ENCODE data around the gene TSEN2. TPM values are rescaled to one million over a fixed set of nuclear protein-coding genes. Genes with fewer than 3 reads are reported as not detected.
"Not testable (repeated sequence)": the region's sequence is repeated elsewhere in the genome, so short reads cannot be mapped to it uniquely, and the experiment has no call there.

Gene TSEN2
- polyA plus RNA-seq, 4 donors, result 16.9 to 36.5 (median 25.7) TPM

DNA sequence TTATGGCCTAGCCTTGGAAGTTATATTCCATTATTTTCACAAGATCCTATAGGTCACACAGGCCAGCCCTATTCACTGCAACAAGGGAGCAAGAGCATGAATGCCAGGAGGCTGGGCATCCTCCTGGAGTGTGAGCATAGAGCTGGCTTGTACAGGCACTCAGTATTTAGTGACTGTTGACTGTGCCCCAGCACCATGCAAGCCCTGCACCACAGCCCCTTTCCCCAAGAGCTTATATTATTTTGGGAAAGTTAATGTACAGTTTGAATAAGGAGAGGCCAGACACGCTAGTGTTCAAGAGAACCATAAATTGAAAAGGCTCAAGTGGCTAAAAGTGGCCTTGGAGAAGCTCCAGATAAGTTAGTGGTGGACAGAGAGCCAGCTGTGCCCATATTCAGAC, 32.3 kb upstream of the TSEN2 start:
- DNase-seq (ENCODE audit: low read depth in 4 of 4, low spot score in 2 of 4), result no peak

DNA sequence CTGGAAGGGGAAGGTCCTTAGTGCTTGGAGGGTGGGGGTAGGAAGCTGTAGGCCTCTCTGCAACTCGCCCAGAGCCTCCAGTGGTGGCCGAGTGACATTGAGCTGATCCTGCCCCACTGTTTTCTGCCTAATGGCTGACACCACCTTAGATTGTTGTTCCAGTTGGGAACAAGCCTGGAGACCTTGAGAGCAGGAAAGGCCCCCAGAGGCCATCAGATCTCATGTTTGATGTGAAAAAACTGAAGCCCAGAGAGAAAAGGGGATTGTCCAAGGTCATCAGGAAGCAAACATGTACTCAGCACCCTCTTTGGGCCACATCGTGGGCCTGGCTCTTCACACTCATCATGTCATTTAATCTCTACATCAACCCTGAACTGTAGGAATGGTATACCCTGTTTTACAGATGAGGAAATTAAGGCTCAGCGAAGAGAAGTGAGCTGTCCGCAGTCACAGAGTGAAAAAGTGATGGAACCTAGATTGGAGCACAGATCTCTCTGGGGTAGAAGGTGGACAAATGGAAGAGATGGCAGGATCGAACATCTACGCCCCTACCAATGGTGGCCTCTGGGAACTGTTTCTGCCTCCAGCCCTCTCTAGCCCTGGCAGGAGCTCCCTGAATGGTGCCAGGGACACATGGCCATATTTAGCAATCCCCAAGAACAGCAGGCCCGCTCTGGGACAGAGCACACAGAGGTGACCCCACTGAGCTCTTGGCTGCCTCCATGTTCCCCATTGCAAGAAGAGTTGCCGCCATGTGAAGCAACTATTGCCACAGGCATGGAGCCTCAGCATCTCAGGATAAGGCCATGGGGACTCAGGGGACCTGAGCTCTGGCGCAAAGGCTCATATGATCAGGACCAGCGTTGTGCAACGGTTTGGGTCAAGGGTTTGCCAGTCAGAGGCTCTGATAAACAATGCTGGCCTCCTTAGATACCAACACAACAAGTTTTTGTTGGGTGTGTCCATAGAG, 31.6 kb upstream of the TSEN2 start:
- DNase-seq (ENCODE audit: low read depth in 4 of 4, low spot score in 2 of 4), result no peak

DNA sequence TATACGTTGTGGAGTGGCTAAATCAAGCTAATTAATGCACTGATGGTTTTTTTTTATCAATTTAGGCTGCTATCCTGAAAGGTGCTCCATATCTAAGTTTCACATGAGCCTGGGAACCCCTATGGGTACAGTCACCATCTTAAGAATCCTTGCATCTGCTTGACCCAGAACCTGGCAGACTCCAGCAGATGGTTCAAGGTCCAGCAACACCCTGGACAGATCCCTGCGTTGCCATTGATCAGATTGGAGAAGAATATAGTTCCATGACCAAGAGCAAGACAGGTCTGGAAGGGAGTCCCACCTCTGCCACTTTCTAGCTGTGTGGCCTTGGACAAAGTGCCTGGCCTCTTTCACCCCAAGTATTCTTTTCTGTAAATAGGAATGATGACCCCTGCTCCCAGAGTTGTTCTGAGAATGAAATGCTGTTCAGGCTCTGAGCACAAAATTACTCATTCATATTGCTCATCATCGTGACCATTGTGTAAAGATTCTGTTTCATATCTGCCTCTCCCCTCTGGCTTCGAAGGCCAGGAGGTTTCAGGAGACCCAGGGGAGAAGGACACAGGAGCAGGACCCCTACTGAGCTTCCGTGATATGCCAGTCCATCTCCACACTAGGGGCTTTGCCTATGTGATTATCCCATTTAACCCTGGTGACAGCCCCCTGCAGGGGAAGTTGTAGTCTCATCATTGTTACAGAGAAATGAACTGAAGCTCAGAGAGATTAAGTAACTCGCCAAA, 30.0 kb upstream of the TSEN2 start:
- no peak for DNase-seq (ENCODE audit: low read depth in 4 of 4, low spot score in 2 of 4)

DNA sequence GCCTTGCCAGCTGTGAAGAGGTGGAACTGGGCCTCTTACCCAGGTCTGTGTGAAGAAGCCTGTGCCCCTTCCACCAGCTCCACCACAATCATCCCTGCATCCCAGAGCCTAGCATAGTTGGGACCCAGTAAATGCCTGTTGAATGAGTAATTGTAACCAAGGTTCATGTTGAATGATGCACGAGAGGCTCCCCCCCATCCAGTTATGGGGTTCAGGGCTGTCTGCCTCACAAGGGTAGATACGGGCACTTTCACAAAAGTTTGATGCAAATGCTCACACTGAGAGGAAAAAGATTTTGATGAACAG, 29.5 kb upstream of the TSEN2 start:
- DNase-seq (ENCODE audit: low read depth in 4 of 4, low spot score in 2 of 4), result no peak

DNA sequence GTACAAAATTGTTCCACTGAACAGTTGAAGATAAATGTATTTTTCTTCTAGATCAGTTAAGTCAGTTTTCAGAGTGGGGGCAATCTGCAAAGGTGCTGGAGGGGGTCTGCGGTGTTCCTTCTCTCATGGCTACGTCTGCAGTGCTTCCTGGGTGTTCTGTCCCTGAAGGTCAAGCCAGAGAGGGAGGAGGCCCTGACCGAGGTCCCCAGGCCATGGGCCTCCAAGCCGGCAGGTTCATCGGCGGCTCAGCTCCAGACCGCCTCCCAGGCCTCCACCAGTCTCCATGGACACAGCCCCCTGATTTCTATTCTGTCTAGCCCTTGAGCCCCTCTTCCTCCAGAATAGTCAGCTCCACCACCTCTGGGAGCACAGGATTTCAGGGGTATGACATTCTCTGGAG, 28.5 kb upstream of the TSEN2 start:
- DNase-seq (ENCODE audit: low read depth in 4 of 4, low spot score in 2 of 4), result no peak

DNA sequence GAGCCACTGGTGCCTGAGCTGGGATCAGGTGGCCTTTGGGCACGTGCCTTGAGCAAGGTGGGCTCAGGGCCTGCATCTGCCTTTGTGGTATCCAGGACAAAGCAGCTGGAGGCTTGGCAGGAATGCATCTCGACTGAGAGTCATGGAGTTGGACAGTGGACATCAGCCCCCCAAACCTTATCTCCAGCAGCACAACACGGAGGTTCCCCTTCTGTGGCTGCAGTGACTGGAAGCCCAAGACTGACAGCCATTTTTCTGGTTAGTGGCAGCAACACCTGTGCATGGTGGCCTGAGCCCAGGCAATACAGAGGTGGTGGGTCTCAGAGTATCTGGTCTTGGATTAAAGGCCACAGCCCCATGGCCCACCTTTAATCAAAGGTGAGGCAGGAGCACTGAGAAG, 27.8 kb upstream of the TSEN2 start:
- no peak for DNase-seq (ENCODE audit: low read depth in 4 of 4, low spot score in 2 of 4)

DNA sequence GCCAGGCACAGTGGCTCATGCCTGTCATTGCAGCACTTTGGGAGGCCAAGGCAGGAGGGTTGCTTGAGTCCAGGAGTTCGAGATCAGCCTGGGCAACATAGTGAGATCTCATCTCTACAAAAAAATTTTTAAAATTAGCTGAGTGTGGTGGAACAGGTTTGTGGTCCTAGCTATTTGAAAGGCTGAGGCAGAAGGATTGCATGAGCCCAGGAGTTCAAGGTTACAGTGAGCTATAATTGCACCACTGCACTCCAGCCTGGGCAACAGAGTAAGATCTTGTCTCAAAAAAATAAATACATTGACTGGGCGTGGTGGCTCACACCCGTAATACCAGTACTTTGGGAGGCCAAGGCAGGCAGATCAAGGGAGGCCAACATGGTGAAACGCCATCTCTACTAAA, 26.9 kb upstream of the TSEN2 start:
- DNase-seq (ENCODE audit: low read depth in 4 of 4, low spot score in 2 of 4), result not testable (repeated sequence)

DNA sequence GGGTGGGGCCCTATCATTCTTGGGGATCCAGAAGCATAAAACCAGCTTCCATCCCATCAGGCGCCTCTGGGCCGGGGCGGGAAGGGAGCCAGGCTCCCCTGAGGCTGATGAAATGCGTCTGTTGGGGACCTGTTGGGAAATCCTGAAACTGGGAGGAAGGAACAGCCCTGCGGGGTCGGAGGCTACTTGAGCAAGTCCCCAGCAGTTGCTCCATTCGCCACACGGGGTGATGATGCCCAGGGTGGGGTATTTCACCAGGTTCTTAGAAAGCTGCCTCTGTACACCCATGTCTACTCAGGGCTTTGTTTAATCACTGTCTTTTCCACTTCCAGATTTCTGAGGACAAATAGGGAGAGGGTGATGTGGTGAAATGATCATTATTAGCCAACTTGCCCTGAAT, 25.4 kb upstream of the TSEN2 start:
- no peak for DNase-seq (ENCODE audit: low read depth in 4 of 4, low spot score in 2 of 4)

DNA sequence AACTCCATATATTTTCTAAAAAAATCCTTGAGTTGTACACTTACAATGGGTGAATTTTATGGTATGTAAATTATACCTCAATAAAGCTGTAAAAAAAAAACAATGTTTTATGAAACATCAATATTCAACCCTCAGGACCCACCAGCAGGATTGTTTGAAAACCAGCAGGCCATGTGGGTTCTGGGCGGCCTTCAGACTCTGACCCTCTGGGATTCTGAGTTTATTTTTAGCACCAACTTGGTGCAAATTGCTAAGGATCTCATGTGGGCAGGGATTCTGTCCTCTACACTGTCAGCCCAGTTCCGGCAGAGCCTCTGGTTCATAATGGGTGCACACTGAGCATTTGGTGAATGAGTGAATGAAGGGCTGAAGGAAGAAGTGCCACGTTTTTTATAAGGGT, 24.2 kb upstream of the TSEN2 start:
- DNase-seq (ENCODE audit: low read depth in 4 of 4, low spot score in 2 of 4), result no peak

DNA sequence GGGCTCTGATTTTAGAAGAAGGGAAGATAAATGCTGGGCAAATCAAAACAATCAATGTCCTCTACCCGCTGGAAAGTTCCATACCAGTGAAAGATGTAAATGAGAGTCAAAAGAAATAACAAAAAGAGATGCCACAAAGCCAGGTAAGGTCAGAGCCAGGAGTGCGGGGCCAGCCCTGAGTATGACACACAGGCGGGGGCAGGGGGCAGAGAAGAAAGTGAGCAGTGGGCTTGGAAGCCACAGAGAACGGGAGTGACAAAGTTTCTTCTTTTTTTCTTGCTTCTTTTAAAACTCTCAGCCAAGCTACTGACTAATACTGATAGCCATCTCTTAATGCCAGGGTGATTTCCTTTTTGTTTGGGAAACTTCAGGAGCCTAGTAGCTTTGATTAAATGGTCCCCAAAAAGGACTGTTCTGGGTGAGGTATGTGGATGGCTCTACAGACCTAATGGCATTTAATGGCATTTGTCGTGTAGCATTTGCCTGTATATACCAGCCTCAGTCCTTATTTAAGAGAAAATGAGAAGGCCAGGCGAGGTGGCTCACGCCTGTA, 23.1 kb upstream of the TSEN2 start:
- no peak for DNase-seq (ENCODE audit: low read depth in 4 of 4, low spot score in 2 of 4)

DNA sequence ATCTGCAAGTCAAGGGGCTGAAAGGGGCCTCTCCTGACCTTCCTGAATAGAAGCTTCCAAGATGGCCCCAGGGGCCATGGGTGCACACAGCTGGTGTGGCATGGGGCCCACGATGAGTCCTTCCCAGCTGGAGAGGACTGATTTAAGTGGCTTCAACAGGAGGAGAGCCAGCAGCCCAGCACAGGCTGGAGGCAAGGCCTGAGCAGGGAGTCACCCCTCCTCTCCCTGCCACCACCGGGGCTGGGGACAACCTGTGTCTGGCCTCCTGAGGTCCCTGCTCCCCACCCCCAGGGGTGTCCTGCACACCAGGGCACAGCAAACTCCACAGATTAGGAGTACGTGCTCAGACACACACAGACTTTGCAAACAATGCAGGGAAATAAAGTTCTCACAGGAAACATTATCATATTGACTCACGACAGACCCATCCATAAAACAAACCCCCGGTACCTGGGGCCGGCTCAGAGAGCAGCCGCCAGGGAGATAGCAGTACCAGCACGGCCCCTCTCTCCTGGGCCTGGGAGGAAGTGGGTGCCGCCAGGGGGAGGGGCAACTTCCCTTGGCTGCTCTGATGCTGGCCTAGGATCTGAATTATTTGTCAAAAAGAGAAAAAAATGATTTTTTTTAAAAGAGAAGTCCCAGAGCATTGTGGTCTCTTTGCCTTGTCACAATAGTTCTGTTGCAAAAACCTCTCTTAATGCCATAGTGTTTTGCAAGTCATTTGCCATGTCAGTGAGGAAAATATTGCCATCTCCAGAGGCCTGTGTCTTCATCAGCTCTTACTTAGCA, 21.9 kb upstream of the TSEN2 start:
- no peak for DNase-seq (ENCODE audit: low read depth in 4 of 4, low spot score in 2 of 4)

DNA sequence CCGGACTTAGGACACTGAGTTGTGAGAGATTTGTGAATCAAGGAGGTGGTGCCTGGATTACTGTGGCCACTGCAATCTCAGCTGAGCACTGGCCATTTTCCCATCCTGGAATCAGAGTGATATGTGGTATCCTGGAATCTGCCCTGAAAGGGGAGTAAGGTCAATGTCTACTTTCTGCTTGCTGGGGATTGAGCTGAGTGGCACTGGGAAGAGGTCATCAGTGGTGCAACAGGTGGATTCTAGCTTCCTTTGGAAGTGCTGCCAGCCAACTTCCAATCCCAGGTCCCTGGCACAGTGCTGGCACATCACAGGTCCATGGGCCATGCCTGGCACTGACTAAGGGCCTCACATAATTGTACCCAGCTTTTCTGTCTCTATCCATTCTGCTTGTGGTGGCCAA, 20.6 kb upstream of the TSEN2 start:
- DNase-seq (ENCODE audit: low read depth in 4 of 4, low spot score in 2 of 4), result no peak

DNA sequence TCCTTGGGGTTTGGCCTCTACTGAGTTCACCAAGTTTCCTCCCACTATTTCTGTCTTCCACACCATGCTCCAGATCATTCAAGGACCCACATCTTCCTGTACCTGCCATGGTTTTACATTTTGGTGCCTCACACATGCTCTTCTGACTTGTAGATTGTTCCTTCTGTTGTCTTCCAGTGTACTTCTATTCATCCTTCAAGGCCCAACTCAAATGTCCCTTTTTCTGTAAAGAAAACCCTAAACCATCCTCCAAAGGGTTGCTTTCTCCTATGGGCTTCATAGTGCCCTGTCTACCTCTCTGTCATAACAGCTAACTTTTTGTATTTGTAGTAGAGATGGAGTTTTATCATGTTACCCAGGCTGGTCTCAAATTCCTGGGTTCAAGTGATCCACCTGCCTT, 20.1 kb upstream of the TSEN2 start:
- no peak for DNase-seq (ENCODE audit: low read depth in 4 of 4, low spot score in 2 of 4)

DNA sequence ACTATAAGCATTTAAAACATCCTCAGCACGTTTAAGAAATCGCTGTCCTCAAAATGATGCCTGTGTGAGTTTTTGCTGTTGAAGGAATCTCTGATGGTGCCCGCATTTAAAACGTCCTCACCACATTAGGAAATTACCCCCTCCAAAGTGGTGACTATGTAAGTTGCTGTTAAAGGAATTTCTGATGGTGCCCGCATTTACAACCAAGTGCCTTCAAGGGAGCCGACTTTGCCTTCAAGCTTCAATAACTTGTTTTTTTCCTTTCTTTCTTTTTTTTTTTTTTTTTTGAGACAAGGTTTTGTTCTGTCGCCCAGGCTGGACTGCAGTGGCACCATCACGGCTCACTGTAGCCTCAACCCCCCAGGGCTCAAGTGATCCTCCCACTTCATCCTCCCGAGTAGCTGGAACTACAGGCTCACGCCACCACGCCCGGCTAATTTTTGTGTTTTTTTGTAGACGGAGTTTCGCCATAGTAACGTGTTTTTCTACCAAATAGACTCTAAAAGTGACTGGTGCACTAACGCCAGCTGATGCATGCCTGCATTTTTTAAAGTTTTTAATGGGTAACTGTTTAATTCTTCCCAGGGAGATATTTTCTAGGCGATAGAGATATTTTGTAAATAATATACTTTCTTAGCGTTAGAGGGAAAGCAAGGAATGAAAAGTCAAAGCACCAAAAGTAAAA, 19.0 kb upstream of the TSEN2 start:
- no peak for DNase-seq (ENCODE audit: low read depth in 4 of 4, low spot score in 2 of 4)

DNA sequence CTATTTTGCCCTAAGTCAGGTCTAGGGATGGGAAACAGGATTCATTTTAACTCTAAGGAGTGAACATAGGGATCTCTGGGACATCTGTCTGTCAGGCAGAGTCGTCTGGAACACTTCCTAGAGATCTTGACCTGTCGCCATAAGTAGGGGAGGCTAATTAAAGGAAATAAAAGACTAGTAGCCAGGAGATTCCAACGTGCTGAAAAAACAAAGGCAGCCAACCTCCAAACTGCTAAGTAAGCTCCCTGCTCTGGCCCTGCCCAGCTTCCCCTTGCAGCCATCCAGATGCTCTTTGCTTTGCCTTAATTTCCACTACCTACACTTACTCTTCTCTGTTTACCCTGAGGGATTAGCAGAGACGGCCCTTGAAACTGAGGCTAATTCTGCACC, 18.4 kb upstream of the TSEN2 start:
- DNase-seq (ENCODE audit: low read depth in 4 of 4, low spot score in 2 of 4), result no peak

DNA sequence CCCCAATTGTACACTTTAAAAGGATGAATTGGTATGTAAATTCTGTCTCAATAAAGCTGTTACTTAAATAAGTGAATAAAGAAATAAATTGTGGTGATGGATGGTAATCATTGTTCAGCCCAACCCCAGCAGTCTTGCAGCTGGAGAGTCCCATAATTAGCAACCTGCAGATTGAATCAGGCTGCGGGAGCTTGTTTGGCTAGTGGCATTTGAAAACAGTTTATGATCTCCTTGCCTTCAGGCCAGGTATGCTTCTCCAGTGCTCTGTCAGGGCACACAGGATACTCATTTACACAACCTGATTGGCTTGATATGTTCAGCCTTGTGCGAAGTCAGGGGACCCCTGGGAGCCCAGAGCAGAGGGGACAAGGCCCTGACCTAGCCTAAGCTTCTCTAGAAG, 16.5 kb upstream of the TSEN2 start:
- DNase-seq (ENCODE audit: low read depth in 4 of 4, low spot score in 2 of 4), result no peak

DNA sequence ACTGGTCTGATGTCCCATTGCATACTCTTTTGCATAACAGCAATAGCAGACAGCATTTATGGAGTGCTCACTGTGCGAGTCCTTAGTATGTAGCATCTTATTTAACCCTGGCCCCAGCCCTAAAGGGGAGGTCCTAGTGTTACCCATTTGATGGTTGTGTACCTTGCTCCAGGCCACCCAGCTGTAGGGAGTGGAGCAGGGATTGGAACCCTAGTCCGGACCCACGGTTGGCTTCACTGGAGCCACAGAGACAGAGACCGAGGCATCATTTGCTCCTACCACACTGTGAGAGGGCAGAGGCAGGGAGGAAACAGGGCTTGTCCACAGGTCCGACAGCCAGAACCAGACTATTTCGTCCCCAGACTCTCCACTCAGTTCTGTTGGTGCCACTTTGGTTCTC, 16.0 kb upstream of the TSEN2 start:
- DNase-seq (ENCODE audit: low read depth in 4 of 4, low spot score in 2 of 4), result no peak

DNA sequence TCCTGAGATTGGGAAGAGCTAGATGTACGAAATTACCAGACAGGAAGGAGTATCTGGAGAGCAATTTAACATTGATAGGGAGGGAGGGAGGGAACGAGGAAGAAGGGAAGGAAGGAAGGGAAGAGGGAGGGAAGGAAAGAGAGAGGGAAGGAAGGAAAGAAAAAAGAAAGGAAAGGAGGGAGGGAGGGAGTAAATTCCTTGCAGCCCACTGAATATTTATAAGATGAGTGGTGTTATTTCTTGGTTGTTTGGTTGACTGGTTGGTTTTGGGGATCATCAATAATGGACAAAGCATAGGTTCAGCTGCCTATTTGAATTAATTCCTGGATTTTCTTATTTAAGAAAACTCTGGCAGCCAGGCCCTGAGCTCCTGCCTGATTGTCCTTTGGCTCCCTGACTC, 15.5 kb upstream of the TSEN2 start:
- no peak for DNase-seq (ENCODE audit: low read depth in 4 of 4, low spot score in 2 of 4)

DNA sequence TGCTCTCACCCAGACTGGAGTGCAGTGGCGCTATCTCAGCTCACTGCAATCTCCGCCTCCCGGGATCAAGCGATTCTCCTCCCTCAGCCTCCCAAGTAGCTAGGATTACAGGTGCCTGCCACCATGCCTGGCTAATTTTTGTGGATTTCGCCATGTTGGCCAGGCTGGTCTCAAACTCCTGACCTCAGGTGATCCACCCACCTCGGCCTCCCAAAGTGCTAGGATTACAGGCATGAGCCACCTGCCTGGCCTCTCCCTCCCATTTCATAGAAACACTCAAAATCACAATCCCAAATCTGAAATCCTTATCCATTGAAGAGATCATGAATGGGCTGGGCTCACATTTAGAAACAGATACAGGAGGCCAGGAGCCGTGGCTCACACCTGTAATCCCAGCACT, 15.1 kb upstream of the TSEN2 start:
- not testable (repeated sequence) for DNase-seq (ENCODE audit: low read depth in 4 of 4, low spot score in 2 of 4)

DNA sequence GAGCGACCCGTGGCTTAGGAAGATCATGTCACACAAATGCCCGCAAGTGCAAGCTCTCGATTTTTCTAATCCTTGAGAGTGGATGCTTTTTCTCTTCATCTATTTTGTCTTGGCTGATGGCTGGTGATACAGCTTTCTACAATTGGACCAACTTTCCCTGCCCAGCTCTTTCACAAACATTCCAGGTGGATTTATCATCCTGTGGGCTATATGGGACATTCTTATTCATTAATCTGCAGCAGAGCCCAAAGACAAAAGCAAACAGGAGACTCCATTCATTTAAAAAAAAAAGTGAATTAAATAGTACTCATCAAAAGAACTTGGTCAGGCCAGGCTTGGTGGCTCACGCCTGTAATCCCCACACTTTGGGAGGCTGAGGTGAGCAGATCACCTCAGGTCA, 14.2 kb upstream of the TSEN2 start:
- no peak for DNase-seq (ENCODE audit: low read depth in 4 of 4, low spot score in 2 of 4)

DNA sequence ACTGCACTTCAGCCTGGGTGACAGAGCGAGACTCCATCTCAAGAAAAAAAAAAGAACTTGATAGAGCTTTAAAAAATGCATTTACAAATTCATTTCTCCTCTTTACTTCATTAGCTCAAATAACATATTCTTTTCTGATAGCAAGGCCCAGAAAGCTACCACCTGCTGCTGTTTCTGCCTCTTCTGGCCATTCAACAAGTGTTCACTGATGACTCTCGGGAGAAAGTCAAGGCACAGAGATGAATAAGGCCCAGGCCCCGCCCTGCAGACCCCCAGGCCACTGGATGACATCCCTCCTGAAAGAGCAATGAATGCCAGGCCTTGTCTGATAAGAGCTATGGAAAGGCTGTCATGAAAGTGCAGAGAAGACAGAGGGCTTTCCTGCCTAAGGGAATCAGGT, 13.6 kb upstream of the TSEN2 start:
- DNase-seq (ENCODE audit: low read depth in 4 of 4, low spot score in 2 of 4), result no peak

Measured in left renal cortex interstitium (tissue), 4 donors.